ENCODE results near the gene VSIG4.
"Not testable (repeated sequence)": the region's sequence is repeated elsewhere in the genome, so short reads cannot be mapped to it uniquely, and the experiment has no call there.

VSIG4 gene

GRCh38 chrX:66007851-66008250 lies 32.0 kb downstream of the VSIG4 start:
- no peak for DNase-seq (ENCODE audit: low spot score)

- DNase-seq (ENCODE audit: low spot score), result no peak
Measured at GRCh38 chrX:66005830-66006449, 33.9 kb downstream of the VSIG4 start.

- DNase-seq (ENCODE audit: low spot score), result no peak
Measured at GRCh38 chrX:66004928-66005829, 34.7 kb downstream of the VSIG4 start.

GRCh38 chrX:66002824-66003680 lies 36.8 kb downstream of the VSIG4 start:
- DNase-seq (ENCODE audit: low spot score), result no peak

- no peak for DNase-seq (ENCODE audit: low spot score)
Measured at GRCh38 chrX:66001596-66001995, 38.3 kb downstream of the VSIG4 start.

GRCh38 chrX:66000628-66001272 lies 39.1 kb downstream of the VSIG4 start:
- no peak for DNase-seq (ENCODE audit: low spot score)

- DNase-seq (ENCODE audit: low spot score), result no peak
Measured at GRCh38 chrX:66000178-66000577, 39.7 kb downstream of the VSIG4 start.

- no peak for DNase-seq (ENCODE audit: low spot score)
Measured at GRCh38 chrX:65999563-66000148, 40.2 kb downstream of the VSIG4 start.

GRCh38 chrX:65999029-65999562 lies 40.8 kb downstream of the VSIG4 start:
- no peak for DNase-seq (ENCODE audit: low spot score)

GRCh38 chrX:65997978-65998717 lies 41.7 kb downstream of the VSIG4 start:
- DNase-seq (ENCODE audit: low spot score), result no peak

- no peak for DNase-seq (ENCODE audit: low spot score)
Measured at GRCh38 chrX:65994519-65995506, 45.1 kb downstream of the VSIG4 start.

- no peak for DNase-seq (ENCODE audit: low spot score)
Measured at GRCh38 chrX:65993915-65994460, 45.9 kb downstream of the VSIG4 start.

- no peak for DNase-seq (ENCODE audit: low spot score)
Measured at GRCh38 chrX:65993332-65993731, 46.5 kb downstream of the VSIG4 start.

GRCh38 chrX:65990702-65991101 lies 49.2 kb downstream of the VSIG4 start:
- no peak for DNase-seq (ENCODE audit: low spot score)

GRCh38 chrX:65987811-65988210 lies 52.1 kb downstream of the VSIG4 start:
- DNase-seq (ENCODE audit: low spot score), result no peak

- DNase-seq (ENCODE audit: low spot score), result peak; percentile 3
Measured at GRCh38 chrX:65985922-65986588, 53.8 kb downstream of the VSIG4 start.

- no peak for DNase-seq (ENCODE audit: low spot score)
Measured at GRCh38 chrX:65985211-65985610, 54.7 kb downstream of the VSIG4 start.

- DNase-seq (ENCODE audit: low spot score), result not testable (repeated sequence)
Measured at GRCh38 chrX:65977161-65977560, 62.7 kb downstream of the VSIG4 start.

Measured in putamen (tissue), 1 donor.